Spleen (tissue), 11 donors: ENCODE data around the gene LONRF2. TPM values are rescaled to one million over a fixed set of nuclear protein-coding genes. Genes with fewer than 3 reads are reported as not detected.

Experiments used
- DNase-seq: peaks from one replicate; pipeline ENCODE4 v3.0.0-alpha.2; 2020
- H3K27ac ChIP-seq, 8 donors: fragments of 200-600 bp; sonication (generic) in 7 of 8; 1 replicate in 4 of 8; 2 replicates in 4 of 8; pipeline versions ENCODE4 v1.5.0 to v1.8.0; 2016 to 2021; ENCODE audit warnings: inconsistent platforms in 4 of 8, mild to moderate bottlenecking in 4 of 8, moderate library complexity in 1 of 8
- H3K27me3 ChIP-seq, 7 donors: fragments of 200-600 bp; sonication (generic) in 6 of 7; replicated peaks in 1 of 7; 1 replicate in 4 of 7; 2 replicates in 3 of 7; pipeline versions ENCODE4 v1.5.0 to v1.8.0; 2016 to 2021; ENCODE audit warnings: inconsistent platforms in 3 of 7, mild to moderate bottlenecking in 1 of 7
- H3K36me3 ChIP-seq, 6 donors: fragments of 200-600 bp; sonication (generic) in 5 of 6; 1 replicate in 4 of 6; 2 replicates in 2 of 6; pipeline versions ENCODE4 v1.5.0 to v1.8.0; 2016 to 2021; ENCODE audit warnings: inconsistent platforms in 2 of 6
- H3K4me1 ChIP-seq, 6 donors: fragments of 200-600 bp; sonication (generic) in 5 of 6; 1 replicate in 3 of 6; 2 replicates in 3 of 6; pipeline versions ENCODE4 v1.5.0 to v1.8.0; 2016 to 2021; ENCODE audit warnings: inconsistent platforms in 3 of 6
- H3K4me3 ChIP-seq, 8 donors: fragments of 200-600 bp; sonication (generic) in 7 of 8; 1 replicate in 4 of 8; 2 replicates in 4 of 8; pipeline versions ENCODE4 v1.5.0 to v1.8.0; 2016 to 2021; ENCODE audit warnings: inconsistent platforms in 4 of 8, mild to moderate bottlenecking in 4 of 8, moderate library complexity in 2 of 8
- H3K9me3 ChIP-seq, 8 donors: fragments of 200-600 bp; sonication (generic) in 7 of 8; 1 replicate in 4 of 8; 2 replicates in 4 of 8; pipeline versions ENCODE4 v1.5.0 to v1.8.0; 2016 to 2021; ENCODE audit warnings: inconsistent platforms in 4 of 8
- CTCF ChIP-seq, 11 experiments: fragments of 200-600 bp in 7 of 11; fragments of 450-650 bp in 4 of 11; sonication (generic) in 4 of 11; IDR thresholded peaks in 8 of 11; conservative IDR thresholded peaks in 3 of 11; 1 replicate in 7 of 11; 2 replicates in 4 of 11; pipeline versions ENCODE4 v1.4.0 to v1.8.0; 2016 to 2021; ENCODE audit warnings: antibody characterized with exemption in 11 of 11, inconsistent platforms in 4 of 11, mild to moderate bottlenecking in 1 of 11
- POLR2A ChIP-seq, 3 donors: fragments of 450-650 bp; IDR thresholded peaks; one replicate each; pipeline ENCODE4 v1.5.1; 2017; ENCODE audit warnings: antibody characterized with exemption in 3 of 3, mild to moderate bottlenecking in 1 of 3
- POLR2AphosphoS5 ChIP-seq, 3 donors: sonication (generic); formaldehyde crosslinking; IDR thresholded peaks; one replicate each; pipeline ENCODE4 v1.5.1; 2017; ENCODE audit warnings: antibody characterized with exemption in 3 of 3
- WGBS, 5 donors: extraction: QIAGEN DNeasy Blood & Tissue Kit in 3 of 5; methylation state at CpG; one replicate each; pipeline versions ENCODE4 v1.1.5 to v1.1.7; 2013 to 2018; 5-methylcytosine and 5-hydroxymethylcytosine counted together
- intact Hi-C: fragments of 100-400 bp; cut with DNase I; formaldehyde crosslinking; loops from one replicate; pipeline ENCODE4 v1.15.0; 2023; ENCODE audit warnings: low total_unique reads
- polyA plus RNA-seq, 3 donors: library from polyadenylated mRNA; stranded (reverse); fragments of 200-250 nt; gene quantifications; one replicate each; pipeline ENCODE4 v1.2.1, GENCODE V29; 2013
- total RNA-seq, 7 donors: library from RNA; depleted of rRNA in 3 of 7; stranded (reverse); fragments of >200 nt in 3 of 7; fragmentation: NEBNext Ultra II Directional in 4 of 7; extraction: Animal tissue kit (Norgen Biotek cat#: 25700) in 4 of 7; gene quantifications; one replicate each; pipeline versions ENCODE4 v1.1.0 to v1.2.1, GENCODE V29; 2016 to 2021
- donor health status: healthy with polysubstance abuse.
- donor health status: DM: no; HTN: no; CAD: no; lungs with moderate emphysema.
- donor health status: DM: no; HTN: no; CAD: no.
- donor health status: Bipolar disorder and iron deficiency.
- donor health status: healthy.
- donor health status: DM: no; HTN: no; CAD: no.
- donor health status: DM: yes; HTN: yes; CAD: no.

Gene LONRF2
- total and polyA plus RNA-seq, 10 donors: 0.11 to 4.9 (median 1.9) TPM

GRCh38 chr2:100237163-100237562 lies 85.1 kb downstream of the LONRF2 start:
- DNase-seq: peak; percentile 16
- WGBS, 5 donors: 81 to 92% (median 91%) methylated on average over 10 of the region's 10 CpGs
- intact Hi-C loops: no loop called here
- Histone ChIP-seq H3K27ac (no peak overlapping the region), H3K9me3 (no peaks in the 10 kb centered on the region), H3K36me3 (no peaks in the 10 kb centered on the region), H3K4me3 (no peak overlapping the region), H3K27me3 (no peaks in the 10 kb centered on the region), H3K4me1 (peaks cover 6 to 35% (median 19%) of the 10 kb centered on the region in 6 donors)
- no peak for TF ChIP-seq POLR2A (IDR thresholded peaks at IDR 0.05)
- TF ChIP-seq CTCF (IDR thresholded peaks at IDR 0.05 in 8 of 11, conservative IDR thresholded peaks at IDR 0.05 in 3 of 11): no peak
- no peak for TF ChIP-seq POLR2AphosphoS5 (IDR thresholded peaks at IDR 0.05)

- peak overlapping the region in 3 of 8 donors; percentile 42 to 75 (median 70) for H3K27ac ChIP-seq
- H3K27me3 ChIP-seq: no peaks in the 10 kb centered on the region
- no peaks in the 10 kb centered on the region for H3K36me3 ChIP-seq
- TF ChIP-seq POLR2A (IDR thresholded peaks at IDR 0.05): no peak
- TF ChIP-seq CTCF (IDR thresholded peaks at IDR 0.05 in 8 of 11, conservative IDR thresholded peaks at IDR 0.05 in 3 of 11): no peak
- TF ChIP-seq POLR2AphosphoS5 (IDR thresholded peaks at IDR 0.05): no peak
- H3K4me3 ChIP-seq: no peak overlapping the region
- H3K9me3 ChIP-seq: no peaks in the 10 kb centered on the region
- WGBS, 5 donors: 76 to 93% (median 88%) methylated on average over 6 of the region's 6 CpGs
- DNase-seq: peak; percentile 42
- intact Hi-C loops: no loop called here
- H3K4me1 ChIP-seq: peaks cover 6 to 31% (median 18%) of the 10 kb centered on the region in 6 donors
Measured at GRCh38 chr2:100236166-100236565, 86.1 kb downstream of the LONRF2 start.

DNA sequence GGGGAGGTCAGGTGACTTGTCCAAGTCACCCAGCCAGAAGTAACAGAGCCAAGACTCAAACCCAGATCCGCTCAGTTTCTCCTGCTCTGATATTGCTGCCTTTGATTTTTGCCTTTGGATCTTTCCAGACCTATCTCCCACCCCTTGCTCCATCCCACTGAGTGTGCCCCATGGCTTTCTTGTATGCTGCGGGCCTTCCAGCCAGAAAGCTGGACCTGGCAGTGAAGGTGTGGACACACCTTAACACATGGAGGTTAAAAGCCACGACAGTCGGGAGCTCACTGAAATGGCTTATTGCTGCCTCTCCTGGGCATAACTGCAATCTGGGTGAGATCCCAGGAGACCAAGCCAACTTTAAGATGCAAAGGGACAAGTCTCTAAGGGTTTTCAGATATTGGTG lies 86.7 kb downstream of the LONRF2 start:
- peak; percentile 43 for DNase-seq
- 78 to 83% (median 81%) methylated on average over 4 of the region's 4 CpGs for WGBS, 5 donors

GRCh38 chr2:100235098-100235497 lies 87.2 kb downstream of the LONRF2 start:
- H3K27ac ChIP-seq: peak overlapping the region in 5 of 8 donors; percentile 14 to 75 (median 53)
- peaks cover 6 to 31% (median 18%) of the 10 kb centered on the region in 6 donors for H3K4me1 ChIP-seq
- no peaks in the 10 kb centered on the region for H3K9me3 ChIP-seq
- DNase-seq: peak; percentile 93
- intact Hi-C loops: no loop called here
- TF ChIP-seq POLR2AphosphoS5 (IDR thresholded peaks at IDR 0.05) (peak; percentile 87 to 93 (median 90)), POLR2A (IDR thresholded peaks at IDR 0.05) (no peak), CTCF (IDR thresholded peaks at IDR 0.05 in 8 of 11, conservative IDR thresholded peaks at IDR 0.05 in 3 of 11) (no peak)
- no peaks in the 10 kb centered on the region for H3K36me3 ChIP-seq
- H3K27me3 ChIP-seq: no peaks in the 10 kb centered on the region
- H3K4me3 ChIP-seq: no peak overlapping the region
- WGBS, 5 donors: 21 to 44% (median 25%) methylated on average over 16 of the region's 16 CpGs

More for the DNA sequence above, 86.7 kb downstream of the LONRF2 start:
- Histone ChIP-seq H3K4me1 (peaks cover 6 to 31% (median 18%) of the 10 kb centered on the region in 6 donors), H3K4me3 (no peak overlapping the region), H3K36me3 (no peaks in the 10 kb centered on the region), H3K9me3 (no peaks in the 10 kb centered on the region), H3K27me3 (no peaks in the 10 kb centered on the region), H3K27ac (peak overlapping the region in 5 of 8 donors; percentile 14 to 75 (median 53))
- intact Hi-C loops: no loop called here
- TF ChIP-seq CTCF (IDR thresholded peaks at IDR 0.05 in 8 of 11, conservative IDR thresholded peaks at IDR 0.05 in 3 of 11) (no peak), POLR2AphosphoS5 (IDR thresholded peaks at IDR 0.05) (no peak), POLR2A (IDR thresholded peaks at IDR 0.05) (no peak)
